GM18873 (cell line): ENCODE results near the gene SLC47A2.

Experiments
- ATAC-seq: cut with Tn5 transposase; IDR thresholded peaks from one replicate; pipeline ENCODE4 v1.9.1; 2021; ENCODE audit warnings: mild to moderate bottlenecking, moderate library complexity, moderate number of reproducible peaks; ENCODE audit not compliant: unreplicated experiment, low FRiP score

The SLC47A2 gene

DNA sequence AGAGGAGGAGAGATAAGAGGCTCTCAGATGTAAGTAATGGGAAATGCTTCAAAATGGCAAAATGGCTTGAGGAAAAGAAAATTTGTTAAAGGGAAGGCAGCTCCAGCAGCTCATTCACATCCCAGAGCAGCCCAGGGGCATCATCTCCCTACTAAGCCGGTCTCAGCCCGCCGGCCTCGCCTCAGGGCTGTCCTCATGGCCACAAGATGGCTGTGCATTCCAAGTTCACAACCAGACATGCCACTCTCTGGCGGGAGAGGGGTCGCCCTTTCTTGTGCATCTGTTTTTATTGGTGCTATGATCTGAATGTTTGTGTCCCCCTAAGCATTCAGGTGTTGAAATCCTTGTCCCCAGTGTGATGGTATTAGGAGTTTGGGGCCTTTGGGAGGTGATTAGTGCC, 13.5 kb upstream of the SLC47A2 start:
- no peak for ATAC-seq

DNA sequence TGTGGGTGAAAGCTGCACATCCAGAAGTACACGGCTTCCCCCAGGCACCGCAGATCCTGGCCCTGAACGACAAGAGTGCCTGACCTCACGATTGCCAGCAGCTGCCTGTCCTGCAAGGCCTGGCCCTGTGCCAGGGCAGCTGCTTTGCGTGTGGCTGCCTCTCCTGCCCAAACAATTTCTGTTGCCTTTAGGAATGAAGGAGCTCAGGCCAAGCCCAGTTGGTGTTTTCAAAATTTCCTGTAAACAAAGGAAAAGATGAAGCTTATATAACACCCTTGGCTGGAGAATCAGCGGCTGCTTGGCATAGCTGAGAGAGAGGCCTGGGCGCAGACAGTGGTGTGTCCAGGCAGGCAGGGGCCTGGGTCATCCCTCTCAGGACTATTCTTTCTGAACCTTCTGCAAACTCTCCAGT, 11.7 kb upstream of the SLC47A2 start:
- ATAC-seq = no peak

DNA sequence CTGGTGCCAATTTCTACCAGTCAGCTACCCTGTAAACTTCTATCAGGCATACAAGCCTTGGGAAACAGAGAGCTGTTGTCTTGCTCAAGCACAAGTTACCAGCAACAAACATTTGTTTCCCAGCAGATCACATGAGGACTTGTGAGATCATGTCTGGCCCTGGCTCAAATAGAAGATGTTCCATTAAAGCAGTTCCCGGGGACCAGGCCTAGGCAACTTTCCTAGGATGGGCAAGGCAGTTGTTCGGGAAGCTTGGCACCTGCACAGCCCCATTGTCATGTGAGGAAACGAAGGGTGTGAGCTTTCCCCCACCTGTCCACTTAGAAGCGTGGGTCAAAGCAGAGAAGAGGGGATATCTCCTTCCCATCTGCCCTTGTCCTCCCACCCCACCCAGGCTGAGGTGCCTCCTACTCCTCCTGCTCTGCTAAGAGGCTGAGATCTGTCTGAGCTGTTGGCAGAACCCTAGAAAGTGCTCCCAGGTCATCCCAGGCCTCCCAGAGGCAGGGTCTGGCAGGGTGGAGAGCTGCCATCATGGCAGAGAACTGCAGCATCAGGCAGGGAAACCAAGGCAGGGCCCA, 11.2 kb upstream of the SLC47A2 start:
- ATAC-seq = no peak

DNA sequence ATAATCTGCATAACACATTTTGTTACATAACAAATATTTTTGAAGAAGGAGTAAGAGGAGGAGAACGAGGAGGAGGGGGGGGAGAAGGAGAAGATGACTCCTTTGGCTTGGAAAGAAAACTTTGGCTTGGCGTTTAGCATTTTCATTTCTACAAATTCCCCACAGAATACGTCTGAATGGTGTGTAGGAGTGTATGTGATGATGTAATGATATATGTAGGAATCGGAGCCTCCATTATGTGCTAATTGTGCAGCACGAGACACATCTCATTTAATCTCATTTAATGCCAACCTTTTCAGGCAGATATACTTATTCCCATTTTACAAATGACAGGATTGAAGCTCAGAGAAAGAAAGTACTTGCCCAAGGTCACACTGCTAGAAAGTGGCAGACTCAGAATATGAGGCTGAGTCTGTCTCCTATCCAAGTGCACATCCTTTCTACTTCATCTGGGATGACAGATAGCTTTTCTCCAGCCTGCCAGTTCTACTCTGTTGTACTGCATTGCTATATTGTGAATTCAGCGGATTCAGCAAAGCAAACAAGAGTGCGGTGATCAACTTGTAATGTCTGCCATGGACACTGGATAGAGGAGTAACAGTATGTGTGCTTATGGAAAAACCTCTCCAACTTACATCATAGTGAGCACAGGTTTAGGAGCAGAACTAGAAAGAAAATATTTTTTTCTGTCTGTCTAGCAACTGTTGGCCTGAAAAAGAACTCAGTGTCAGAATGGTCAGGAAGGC, 10.4 kb upstream of the SLC47A2 start:
- ATAC-seq = no peak

DNA sequence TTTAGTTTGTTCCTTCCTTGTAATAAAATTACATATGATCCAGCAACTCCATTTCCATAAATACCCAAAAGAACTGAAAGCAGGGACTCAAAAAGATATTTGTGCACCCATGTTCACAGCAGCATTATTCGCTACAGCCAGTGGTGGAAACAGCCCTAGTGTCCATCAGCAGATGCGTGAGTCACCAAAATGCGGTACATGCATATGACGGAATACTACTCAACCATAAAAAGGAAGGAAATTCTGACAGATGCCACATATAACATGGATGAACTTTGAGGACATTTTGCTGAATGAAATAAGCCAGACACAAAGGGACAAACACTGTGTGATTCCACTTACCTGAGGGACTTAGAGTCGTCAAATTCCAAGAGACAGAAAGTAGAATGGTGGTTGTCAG, 9.1 kb upstream of the SLC47A2 start:
- no peak for ATAC-seq

DNA sequence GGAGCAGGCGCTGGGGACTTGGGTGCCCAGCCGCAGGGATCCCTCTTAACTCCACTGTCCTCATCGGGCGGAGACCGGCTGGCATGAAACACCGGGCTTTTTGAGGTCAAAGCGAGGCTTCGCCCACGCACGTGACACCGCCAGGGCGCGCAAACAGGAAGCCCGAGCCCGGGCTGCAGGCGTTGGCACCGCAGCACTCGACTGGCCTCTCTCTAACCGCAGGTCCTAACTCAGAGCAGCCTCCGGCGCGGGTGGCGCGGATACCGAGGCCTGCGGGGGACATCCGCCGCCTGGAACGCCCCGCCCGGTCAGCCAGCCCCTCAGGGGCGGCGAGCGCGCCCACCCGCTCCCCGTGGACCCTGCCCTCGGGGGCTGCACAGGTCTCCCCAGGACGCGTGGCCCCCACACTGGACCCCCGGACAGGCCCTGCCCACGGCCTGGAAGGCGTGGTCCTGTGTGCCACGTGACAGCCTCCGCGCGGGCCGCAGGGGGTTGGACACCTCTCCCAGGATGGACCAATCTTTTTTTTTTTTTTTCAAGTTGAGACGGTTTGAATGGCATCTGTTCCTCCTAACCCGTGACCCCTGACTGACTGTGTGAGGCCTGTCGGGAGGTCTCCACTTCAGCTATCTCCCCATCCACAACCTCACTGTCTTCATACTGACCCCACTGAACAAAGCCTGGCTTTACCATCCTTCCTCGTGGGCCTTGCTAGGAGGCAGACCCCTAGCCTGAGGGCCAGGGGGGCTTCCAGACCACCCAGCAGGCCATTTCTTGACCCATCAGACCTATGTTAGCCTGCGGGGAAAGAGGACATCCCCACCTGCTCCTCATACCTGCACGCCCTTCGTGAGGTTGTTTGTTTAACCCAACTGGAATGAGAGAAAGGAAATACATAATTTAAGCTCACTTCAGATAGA, 8.4 kb upstream of the SLC47A2 start:
- ATAC-seq = no peak

DNA sequence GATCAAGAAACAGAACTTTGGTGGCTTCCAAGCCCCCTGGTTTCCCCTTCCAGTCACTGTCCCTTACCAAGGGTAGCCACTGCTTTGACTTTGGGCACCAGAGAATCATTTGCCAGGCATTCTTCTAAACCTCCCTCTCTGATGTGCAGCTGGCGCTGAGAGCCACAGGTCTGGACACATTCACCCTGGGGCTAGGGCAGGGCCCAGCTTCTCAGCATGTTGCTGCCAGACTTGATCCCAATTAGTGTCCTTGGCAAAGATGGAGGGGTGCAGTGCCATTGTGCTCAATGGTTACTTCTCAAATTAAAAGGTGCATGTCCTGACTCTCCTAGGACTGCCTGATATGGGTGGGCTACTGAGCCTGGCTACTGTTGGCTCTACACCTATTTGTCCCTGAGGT, 7.6 kb upstream of the SLC47A2 start:
- ATAC-seq = no peak

DNA sequence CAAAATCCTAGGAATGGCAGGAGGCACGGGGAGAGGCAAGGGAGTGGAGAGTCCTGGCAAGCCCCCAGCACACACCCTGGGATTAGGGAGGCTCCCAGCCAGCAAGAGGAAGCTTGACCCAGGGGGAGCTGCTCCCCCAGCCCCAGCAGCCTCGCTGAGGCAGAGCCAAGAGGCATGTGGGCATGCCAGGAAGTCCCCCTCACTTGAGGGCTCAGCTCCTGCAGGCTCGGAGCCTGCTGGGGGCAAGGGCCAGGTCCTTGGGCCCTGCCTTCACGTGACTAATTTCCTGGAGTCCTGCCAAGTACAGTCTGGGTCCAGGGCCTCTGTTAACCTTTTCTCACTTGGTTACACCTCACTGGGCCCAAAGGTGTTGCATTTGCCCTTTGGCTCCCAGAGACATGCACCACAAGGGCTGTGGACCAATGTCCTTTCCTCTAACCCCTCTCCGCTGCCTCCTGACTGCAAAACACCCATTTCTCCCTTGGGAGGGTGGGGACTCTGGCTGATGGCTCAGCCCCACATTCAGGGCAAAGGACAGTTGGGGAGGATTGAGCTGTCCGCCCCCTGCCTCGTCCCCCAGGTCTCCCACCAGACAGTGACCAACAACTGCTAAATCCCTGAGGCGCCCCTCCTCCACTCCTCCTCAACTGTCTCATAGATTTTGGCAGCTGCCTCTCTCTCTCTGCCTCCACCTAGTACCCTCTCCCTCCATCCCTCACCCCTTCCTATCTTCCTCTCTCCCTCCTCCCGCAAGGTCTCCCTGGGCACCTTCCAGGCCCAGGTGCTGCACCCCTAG, 4.4 kb upstream of the SLC47A2 start:
- ATAC-seq = no peak

DNA sequence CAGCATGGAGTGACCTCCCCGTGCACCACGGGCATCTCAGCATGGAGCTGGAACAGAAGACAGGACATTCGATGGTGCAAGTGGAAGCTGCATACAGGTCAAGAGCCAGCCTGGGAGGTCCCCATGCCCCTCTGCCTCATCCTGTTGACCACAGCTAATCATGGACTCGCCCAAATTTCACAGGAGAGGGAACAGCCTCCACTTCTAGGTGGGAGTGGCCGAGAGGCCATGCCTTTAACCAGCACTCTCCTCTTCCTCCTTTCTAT, 3.8 kb upstream of the SLC47A2 start:
- ATAC-seq = no peak

DNA sequence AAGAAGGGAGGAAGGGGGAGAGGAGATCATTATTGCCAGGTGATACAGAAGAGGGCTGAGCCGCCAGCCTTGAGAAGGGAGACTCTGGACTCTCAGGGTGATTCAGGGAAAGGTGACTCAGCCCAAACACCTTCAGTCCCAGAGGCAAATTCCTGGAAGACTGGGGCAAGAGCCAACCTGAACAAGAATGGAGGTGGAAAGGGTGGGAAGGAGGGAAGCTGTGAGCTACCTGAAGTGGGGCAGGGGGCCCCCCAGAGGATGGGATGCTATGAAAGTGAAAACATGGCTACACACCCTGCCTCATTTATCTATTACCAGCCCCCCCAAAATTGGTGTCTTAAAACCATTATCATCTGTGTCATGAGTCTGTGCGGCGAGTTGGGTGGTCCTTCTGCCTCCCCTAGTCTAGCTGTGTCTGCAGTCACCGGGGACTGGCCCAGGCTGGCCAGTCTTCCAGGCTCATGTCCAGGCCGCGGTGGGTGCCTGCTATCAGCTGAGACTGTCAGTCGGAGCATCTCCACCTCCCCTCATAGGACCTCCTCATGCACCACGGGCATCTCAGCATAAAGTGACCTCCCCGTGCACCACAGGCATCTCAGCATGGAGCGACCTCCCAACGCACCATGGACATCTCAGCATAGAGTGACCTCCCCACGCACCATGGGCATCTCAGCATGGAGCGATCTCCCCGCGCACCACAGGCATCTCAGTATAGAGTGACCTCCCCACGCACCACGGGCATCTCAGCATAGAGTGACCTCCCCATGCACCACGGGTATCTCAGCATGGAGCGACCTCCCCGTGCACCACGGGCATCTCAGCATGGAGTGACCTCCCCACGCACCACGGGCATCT, 3.2 kb upstream of the SLC47A2 start:
- no peak for ATAC-seq

DNA sequence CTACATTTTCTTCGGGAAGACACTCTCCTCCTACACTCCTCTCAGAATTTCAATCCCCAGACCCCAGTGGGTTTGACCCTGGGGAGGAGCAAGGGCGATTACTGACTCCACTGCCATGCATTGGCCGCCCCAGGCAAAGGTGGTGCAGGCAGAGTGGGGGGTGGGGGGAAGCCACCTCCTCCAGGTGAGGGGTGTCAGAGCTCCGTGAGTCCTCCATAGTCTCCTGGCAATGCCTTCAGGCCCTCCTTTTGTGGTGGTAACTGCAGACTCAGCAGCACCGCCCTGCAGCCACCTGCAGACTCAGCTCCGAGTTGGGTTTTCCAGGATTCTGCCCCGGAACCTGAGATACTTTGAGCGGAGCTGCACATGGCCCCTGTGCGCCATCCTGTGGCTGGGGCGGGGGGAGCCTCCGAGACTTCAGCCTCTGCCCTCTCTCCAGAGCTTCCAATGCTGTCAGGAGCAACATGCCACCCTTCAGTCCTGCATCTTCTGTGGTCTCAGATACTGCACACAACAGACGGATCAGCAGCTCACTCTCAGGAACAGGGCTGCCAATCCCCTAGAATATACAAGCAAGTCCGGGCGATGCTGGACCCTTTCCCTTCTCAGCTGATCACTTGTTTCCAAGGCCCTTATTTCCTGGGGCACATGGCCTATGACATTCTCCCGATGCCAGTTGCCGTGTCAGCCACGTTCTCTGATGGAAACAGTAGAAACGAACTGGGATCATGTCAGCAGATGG, 2.4 kb upstream of the SLC47A2 start:
- no peak for ATAC-seq

DNA sequence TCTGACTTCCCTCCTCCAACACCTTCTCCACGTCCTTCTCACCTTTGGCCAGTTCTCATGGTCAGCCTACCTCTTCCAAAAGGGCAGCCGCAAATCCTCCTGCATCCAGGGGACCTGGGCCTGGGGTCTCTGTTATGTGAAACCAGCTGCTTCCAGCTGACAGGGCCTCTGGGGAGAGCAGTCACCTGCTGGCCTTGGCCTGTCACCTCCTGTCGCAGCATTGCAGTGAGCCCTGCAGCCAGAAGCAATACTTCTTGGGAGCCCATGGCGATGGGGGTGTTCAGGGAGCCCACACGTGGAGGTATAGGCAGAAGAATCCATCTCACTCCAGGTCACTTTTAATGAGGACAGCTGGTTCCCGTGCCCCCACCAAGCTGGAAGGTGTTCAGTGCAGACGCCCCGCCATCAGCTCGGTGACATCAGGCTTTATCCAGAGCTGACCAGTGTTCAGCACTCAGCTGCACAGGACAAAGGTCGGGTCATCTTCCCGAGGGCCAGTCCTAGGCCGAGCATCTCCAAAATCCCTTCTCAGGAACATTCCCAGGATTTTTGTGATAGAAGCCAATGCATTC, 1.7 kb upstream of the SLC47A2 start:
- no peak for ATAC-seq

DNA sequence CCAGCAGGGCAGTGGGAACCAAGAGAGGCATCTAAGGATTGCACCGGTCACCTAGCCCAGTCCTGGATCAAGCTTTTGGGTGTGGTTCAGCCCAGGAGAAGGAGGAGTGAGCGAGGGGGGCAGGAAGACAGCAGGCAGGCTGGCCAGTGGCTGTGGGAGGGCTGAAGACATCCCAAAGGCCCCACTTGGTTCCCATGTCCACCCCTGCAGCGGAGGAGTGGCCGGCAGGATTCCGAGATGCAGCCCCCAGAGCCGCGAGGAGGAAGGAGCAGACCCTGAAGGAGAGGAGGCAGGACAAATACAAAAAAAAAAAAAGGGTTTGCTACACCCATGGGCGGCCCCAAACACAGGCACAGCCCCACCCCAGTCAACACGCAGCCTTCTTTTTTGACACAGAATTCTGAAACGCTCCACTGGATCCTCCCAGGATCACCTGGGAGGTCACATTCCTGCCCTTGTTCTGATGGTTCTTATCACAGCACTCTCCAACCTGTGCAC, 1.1 kb upstream of the SLC47A2 start:
- ATAC-seq = no peak

DNA sequence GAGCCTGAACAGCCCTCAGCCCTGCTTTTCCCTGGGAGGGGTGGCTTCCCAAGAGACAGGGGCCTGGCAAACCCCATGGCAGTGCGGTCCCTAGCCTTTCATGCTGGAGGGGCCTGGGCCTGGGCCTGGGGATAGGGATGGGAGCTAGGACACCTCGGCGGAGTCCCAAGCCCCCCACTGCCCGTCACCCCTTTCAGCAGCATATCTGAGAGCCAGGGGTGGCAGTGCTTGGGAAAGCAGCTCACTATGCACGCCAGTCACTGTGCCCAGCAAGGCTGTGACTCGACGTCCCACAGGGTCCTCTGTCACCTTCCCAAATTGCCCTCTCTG, 612 bp upstream of the SLC47A2 start:
- ATAC-seq = no peak

DNA sequence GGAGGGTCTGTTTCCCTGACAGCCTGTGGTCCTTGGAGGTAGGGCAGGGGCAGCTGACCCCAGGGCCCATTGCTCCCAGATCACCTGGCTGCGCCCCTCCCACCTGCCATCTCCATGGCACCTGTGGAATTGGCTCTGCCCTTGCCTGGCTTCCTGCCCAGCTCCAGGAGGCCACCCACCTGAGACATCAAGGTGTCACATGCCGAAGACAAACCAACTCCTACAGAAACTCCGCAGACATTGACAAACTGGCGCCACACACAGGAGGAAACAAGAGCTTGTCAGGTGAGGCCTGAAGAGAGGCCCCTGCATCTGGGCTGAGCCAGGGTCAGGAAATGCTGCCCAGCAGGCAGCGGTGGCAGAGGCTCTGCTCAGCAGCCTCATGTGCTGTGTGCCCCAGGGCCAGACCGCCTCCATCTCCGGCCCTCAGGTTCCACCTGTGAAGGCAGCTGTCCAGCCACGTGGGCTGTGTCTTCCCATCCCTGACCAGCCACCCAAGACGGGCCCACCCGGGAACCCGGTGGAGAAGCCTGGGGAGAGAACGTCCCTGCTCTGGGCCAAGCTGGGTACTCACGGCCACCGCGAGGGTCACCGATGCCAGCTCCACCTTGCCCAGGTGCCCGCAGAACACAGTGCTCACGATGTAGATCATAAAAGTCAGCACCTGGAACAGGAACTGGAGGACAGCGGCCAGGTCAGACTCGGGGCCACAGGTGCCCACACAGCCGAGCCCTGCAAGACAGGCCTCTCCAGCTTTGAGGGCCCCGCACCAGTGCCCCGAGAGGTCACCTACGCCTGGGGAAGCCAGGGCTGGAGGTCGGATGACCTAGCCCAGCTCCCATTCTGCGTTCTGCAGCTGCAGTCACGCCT, 1.6 kb downstream of the SLC47A2 start:
- no peak for ATAC-seq

DNA sequence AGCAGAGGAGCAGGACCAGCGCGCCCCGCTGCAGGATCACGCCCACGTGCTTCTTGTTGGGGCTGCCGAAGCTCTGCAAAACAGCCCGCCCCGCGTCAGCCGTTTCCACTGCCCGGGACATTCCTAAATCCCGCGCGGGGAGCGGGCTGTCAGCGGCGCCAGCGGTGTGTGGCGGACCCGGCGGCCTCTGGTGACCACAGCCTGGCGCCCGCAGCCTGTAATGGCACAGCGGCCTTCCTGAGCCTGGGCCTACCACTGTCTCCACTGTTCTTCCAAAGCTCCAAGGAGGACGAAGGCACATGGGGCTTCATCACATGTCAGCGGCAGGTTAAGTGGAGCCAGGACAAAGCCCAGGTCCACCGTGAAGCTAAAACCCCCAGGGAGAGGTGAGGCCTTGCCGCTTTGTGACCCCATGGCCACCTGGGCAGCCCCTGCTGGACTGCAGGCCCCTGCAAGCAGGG, 2.5 kb downstream of the SLC47A2 start:
- ATAC-seq = no peak

DNA sequence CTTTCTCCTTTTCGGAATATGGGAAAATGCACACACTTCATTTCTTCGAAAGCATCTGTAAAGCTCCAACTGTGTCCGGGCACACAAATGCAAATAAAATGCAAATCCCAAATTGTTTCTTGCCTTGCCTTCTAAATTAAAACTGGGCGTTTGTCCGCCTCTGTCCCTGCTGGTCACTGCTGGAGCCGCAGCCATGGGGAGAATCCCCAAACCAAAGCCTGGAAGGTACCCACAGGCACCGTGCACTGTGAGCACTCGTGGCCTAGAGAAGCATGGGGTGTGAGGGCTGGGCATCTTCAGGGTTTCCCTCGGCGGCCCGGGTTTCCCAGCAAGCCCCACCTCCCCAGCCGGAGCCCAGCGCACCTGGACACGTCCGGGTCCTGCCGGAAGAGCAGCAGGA, 2.9 kb downstream of the SLC47A2 start:
- no peak for ATAC-seq

DNA sequence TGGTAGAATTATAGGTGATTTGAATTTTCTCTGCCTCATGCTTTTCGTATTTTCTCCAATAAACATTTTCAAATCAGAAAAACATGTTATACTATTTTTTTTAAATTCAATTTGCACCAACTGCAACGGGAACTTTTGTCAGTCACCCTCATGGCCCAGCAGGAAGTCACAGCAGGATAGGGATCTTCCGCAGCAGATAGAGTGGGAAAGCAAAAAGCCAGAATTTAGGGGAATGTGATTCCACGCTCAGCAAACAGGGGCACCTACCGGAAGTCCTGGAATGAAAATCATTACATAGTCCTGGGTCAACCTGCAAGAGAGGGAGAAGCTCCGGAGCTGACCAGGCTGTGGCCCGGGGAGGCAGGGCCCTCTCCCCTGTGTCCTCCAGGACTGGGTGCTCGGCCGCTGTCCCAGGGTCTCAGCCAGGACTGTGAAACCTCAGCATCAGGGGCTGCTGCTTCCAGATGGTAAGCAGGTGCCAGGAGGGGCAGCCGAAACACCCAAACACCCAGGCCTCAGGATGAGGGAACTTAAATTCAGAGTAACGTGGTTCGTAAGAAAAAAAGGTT, 3.9 kb downstream of the SLC47A2 start:
- no peak for ATAC-seq
